ENCODE results near the gene NUDT12.

The NUDT12 gene

DNA sequence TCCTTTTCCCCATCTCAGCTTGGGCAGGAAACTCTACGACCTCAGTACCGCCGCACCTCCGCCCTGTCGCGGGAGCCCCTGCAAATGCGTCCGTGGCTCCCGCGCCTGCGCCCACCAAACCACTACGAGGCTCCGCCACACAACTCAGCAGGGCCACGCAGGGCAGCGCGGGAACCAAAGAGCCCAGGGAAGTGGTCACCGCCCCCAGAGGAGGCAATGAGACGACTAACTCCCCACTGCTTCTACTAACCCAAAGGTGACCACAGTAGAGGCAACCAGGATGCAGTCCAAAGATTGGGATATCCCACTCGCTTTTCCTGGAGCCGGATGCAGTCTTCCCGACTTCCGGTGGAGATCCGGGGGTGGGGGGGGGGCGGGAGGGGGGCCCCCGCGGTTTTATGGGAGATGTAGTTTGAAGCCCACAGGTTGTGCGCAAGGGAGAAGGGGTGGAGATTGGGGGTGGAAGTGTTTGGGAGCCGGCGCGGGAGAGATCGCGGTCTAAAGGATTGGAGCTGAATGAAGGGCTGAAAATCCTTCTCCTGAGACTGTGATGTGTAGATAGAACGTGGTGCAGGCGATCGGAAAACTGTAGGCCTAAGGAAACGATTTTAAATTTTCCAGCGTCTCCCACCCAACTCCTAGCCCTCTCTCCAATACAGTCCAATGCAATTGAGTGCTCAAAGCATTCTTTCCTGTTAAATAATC, at the start of gene NUDT12:
TSS of gene NUDT12 (minus strand) at position 337 of the 705 bp plus-strand sequence. CDS start 2,541 bp downstream, outside the sequence.
- peak; percentile 57 for DNase-seq

DNA sequence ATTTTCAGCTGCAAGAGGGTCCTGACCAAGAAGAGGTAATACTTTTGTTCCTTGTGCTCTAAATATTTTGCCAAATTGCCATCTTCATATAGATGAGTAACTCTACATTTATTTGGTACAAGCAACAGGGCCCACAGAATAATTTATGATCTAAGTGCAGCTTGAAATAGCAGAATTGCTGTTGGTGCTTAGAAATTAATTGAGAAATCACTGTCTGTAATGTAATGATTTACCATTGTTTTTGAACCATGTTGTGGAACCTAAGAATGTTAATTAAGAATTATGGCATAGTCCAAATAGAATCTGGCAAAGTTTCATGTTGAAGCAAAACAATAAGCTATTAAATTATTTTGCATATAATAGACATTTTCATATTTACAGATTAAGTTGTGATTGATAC, 44.8 kb upstream of the NUDT12 start:
- DNase-seq = no peak

DNA sequence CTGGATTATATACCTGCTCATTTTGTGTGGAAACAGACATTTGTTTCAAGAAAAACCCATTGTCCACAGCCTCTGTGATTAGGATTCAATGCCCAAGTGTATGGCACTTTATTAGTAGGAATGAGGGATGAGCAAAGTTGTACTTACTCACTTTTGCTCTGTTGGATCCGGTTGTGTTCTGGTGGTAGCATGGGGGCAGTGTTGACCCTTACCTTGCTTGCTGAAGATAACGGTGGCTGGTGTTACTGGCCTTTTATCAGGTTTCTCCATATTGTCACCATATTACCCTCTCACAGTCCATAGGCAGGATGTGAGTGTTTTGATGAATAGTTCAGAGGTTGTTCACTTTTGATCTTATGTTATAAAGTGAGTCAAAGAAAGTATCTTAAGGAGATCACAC, 42.7 kb upstream of the NUDT12 start:
- no peak for DNase-seq

DNA sequence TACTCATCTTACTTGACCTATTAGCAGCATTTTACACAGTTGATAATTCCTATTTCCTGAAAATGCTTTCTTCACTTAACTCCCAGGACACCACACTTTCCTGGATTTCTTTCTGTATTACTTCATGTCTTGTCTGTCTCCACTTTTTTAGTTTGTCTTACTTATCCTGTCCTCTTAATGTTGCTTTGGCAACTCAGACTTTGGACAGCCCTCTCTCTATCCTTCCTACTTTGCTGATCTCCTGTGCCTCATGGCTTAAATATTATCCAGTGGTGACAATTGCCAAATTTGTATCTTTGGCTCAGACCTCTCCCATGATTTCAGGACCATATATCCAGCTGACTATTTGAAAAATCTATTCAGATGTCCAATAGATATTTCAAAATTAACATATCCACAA, 39.8 kb upstream of the NUDT12 start:
- DNase-seq = no peak

DNA sequence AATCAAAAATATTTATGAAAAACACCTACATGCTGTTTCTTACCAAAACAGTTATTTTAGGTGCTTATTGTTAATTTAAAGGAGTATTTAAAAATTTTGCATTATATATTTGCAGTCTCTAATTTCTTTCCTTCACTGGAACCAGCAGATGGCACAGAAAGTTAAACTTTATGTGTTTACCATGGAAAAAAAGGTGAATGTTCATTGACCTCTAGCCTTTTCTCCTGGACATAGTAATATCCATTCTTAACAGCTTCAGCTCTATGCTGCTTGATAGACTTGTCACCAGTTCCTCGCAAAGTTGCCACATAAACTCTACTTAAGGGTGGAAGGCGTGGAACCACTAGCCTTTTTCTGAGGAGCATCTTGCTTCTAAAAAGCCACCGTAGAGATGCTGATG, 38.7 kb upstream of the NUDT12 start:
- no peak for DNase-seq

DNA sequence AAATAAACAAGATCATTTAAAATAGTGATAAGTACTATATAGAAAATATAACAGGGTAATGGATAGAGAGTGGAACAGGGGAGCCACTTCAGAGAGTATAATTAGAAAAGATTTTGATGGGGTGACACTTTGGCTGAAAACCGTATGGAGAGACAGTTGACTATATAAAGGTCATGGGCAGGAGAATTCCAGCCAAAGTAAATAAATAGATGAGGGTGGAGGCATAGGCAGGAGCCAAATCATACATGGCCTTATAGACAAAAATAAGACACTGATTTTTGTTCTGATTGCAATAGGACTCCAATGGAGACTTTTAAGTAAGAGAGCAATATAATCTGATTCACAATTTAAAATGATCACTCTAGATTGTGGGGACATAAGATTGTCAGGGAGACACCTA, 37.5 kb upstream of the NUDT12 start:
- DNase-seq = no peak

DNA sequence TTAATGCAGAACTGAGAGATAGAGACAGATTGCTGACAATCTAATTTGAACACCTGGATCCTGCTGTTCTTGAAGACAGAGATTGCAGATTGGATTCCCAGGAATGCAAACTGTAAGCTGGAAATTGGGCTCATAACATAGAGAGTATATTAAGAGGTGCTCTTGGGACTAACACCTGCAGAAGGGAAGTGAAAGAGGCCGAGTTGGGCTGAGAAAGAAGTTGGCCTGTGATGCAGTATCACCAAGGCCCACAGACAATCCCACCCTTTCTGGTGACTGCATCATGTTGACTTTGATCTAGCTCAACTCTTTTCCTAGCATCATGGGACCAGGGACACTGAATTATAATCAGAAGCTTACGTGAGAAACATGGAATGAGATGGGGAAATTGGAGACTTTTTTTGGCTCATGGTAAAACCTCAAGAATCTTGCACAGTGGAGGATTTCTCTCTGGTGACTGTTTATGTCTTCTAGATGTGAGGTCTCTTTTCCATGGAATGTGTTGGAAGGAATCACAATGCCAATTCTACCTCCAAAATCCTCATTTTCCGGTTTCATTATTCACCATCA, 36.5 kb upstream of the NUDT12 start:
- no peak for DNase-seq

DNA sequence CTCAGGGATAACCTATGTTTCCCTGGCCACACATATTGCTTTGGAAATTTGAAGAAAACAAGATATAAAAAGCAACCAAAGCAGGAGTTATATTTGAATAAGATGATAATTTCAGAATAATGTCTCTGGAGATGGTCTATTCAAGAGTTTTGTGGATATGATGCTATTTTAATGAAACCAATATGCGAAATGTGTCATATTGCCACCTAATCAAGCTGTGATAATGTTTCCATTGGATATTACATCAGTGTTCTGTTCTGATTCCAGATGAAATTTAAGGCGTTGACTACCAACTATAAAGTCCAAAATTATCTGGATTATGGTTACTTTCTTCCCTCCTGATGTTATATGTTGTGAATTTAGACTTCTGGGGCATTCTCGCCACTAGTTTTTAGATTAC, 27.6 kb upstream of the NUDT12 start:
- DNase-seq = no peak

DNA sequence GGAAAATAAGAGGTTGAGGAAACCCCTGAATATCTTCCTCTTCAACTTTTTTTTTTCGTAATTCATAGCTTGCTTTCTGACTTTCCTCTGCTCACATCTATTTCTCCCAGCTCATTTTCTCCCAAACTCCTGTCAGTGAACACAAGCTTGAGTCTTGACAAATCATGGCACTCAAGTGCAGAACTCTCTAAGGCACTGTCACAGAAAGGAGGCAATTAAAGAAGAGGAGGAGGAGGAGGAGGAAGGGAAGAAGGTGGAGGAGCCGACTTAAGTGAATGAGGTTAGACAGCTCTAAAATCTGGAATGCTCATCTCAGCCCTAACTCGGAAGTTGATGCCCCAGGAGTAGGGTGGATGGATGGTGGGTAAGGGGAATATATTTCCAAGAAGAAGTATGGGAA, 27.2 kb upstream of the NUDT12 start:
- DNase-seq = no peak

DNA sequence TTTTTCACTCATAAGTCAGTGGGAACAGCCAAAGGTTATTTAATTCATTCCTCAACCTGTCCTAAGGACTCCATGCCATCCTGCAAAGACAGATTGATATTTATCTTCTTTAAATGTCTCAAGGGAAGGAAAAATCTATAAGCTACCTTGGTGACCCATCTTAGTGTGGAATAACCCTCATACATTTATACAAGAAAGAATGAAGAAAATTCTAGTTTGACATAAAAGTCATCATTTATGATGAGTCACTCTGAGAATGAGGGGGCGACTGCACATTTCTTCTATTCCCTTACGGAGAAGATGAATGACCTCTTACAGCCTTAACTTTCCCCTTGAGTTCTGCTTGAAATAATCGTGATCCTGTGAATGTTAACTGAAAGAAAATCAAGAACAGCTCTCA, 26.8 kb upstream of the NUDT12 start:
- DNase-seq = no peak

DNA sequence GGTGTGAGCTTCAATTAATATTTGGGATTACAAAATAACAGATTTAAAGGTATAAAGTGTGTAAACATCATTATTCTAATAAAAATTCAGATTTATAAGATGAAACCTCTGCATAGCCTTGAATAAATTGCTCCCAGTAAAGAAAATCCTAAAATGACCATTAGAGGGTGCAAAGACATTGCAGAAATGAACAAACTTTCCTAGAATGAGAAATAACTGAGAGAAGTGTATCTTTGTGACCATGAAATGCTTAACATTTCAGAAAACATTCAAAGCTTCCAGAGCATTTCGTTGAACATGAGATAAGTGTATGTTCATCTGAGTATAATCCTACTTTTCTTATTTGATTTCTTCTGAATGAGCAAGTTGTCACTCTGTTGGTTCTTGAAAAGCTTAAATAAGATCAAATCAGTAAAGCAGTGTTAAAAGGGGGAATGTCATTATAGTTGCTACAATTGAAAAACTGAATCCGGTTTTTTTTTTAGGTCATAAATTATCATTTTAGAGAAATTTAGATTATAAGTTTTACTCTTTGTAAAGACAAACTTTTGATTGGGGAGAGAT, 24.7 kb upstream of the NUDT12 start:
- DNase-seq = peak; percentile 32

DNA sequence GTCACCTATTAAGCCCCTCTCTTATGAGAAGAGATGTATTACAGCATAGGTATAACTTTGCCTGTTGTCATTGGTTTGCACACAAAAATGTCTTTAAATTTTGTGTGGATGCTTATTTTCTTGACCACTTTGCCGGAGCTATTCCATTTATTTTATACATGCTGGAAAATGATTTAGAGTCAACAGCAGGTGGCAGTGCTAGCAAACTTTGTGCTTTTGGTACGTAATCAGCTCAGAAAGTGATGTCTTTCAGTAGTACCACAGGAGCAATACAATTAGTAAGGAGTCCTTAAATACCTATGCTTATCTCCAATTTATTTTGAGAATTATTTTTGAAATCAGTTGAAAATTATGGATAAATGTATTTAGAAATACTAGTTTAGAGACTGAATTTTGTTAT, 19.8 kb upstream of the NUDT12 start:
- peak; percentile 15 for DNase-seq

DNA sequence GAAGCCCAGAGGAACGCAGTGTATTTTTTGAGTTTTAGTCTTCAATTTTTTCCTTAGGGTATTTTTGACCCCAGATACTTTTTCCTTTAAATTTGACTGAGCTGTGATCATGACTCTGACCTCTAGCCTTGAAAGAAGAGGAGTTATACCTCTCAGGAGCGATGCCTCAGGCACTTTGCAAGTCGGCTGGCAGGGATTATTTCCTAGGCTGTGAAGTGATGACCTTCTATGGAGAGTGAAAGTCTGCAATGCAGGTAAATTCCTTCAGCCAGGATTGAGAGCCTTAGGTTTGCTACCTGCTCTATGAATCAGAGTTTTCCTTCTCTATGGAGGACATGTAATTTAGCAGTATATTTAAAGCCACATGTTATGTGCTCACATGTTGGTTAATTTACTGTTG, 10.8 kb upstream of the NUDT12 start:
- no peak for DNase-seq

DNA sequence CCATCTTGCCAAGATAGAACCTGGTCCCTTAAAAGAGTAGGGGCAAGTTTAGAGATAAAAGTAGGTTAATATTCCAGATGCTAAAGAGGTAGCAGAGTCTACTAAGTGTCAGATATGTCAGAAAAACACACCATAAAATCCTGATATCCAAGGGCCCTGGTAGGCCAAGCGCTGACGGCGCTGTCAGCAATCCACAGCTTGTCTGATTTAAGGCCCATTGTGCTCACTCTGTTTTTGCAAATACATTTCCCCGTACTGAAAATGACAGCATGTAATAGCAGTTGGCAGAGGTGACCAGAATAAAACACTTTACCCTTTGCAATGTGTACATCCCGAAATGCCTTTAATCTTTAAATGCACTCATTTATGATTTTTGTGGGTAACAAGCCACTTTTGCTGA, 9.9 kb upstream of the NUDT12 start:
- no peak for DNase-seq

DNA sequence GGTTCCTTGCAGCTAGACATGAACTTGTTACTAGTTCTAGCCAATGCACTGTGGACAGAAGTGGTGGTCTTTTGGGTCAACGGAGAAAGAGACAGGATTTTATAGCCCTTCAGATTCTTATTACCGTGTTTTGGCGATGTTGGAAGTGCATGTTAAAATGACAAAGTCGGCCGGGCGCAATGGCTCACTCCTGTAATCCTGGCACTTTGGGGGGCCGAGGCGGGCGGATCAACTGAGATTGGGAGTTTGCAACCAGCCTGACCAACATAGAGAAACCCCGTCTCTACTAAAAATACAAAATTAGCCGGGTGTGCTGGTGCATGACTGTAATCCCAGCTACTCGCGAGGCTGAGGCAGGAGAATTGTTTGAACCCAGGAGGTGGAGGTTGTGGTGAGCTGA, 9.1 kb upstream of the NUDT12 start:
- no peak for DNase-seq

DNA sequence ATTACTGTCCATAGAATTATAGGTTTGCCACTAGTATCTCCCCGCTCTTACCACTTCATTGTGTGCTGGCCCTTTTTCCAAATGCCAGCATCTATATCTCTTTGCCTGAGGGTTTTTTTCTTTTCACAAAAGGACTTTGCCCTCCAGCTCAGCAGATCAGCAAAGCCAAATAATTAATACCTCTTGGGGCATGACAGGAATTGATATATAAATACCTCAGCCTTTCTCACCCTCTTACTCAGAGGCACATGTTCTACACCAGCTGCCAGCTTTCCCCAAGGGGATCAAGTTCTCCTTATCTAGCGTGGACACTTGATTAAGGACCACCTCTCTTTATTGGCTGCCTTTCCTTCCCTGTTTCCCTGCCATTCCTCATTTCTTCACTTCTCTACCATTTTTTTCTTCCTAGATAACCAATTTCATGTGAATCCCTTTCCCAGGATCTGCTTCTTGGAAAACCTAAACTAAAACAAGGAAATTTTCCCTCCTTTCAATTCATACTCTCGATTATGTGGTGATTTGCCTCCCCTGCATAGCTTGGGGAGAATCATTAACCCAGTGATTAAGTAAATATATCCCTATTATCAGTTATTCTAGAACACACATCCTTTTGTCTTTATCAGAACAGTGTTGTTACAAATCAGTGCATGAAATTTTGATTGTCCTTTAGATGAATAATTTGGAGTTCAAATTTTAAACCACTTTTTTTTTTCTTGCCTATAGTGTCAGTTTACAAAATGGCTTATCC, 6.9 kb upstream of the NUDT12 start:
- no peak for DNase-seq

DNA sequence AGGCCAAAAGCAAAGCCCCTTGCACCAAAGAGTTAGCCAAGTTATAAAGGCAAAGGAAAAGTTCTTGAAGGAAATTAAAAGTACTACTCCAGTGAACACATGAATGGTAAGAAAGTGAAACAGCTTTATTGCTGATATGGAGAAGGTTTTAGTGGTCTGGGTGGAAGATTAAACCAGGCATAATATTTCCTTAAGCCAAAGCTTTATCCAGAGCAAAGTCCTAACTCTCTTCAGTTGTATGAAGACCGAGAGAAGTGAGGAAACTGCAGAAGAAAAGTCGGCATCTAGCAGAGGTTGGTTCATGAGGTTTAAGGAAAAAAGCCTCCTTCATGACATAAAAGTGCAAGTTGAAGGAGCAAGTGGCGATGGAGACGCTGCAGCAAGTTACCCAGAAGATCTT, 3.1 kb upstream of the NUDT12 start:
- DNase-seq = no peak

DNA sequence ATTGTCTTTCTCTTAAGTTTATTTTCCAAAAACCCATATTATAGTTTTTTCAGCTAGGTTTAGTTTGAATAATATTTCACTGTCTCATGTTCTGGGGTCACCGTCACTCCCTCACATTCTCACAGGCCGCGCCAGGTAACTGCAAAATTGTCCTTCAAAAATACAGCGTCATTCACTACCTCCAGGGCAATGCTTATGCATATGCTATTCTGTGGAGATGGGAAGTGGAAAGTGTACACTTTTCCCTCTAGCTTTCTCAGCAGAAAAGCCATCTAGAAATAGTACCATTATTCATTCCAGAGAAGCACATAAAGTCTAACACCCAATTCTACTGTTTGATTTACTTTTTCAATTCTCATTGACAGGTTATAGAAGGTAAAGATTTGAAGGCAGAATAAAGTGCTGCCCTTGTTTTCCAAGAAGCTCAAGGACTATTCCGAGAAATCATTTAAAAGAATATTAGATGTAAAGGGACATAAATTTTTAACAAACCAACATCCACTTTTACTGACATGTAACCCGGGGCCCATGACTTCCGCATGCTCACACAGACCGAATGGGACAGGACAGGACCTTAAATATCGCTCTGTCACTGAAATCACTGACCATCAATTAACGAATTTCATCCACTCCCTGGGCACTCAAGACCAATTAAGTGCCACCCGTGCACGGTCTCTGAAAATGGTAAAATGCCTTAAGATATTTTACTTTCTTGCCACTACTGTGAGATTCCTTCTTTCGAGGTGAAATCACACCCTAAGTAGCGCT, 720 bp downstream of the NUDT12 start:
- no peak for DNase-seq

DNA sequence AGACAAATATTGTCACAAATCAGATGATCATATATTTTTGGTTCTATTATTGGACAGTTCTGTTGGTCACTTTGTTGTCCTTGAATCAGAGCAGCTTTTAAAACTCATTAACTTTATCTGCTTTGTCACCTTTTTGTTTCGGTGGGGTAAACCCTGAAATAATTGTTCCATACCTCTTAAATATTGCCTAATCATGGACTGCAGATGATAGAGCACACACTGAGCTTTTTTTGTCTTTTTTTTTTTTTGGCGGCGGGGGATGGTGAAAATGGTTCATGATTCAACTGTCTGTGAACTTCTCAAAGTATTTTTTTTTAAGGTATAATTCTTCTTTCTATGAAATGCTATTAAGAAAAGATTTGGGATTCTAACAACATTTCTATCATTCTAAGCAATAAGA, 1.8 kb downstream of the NUDT12 start:
- no peak for DNase-seq

DNA sequence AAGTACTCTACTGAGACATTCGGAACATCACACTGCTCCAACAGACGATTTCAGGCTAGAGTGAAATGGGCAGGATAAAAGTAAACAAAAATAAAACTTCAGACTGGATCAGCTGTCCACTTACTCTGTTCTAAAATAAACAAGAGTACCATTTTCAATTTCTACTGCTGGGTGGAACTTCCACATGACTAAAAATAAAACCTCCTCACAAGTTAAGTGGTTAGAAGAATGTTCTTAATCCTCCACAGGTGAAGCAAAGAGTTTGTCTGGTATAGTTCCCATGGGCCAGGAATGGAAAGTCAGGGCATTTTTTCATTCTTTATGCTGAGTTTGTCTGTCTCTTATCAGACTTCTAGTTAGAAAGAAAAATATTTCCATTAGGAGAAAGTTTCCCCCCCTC, 15.7 kb downstream of the NUDT12 start:
- no peak for DNase-seq

DNA sequence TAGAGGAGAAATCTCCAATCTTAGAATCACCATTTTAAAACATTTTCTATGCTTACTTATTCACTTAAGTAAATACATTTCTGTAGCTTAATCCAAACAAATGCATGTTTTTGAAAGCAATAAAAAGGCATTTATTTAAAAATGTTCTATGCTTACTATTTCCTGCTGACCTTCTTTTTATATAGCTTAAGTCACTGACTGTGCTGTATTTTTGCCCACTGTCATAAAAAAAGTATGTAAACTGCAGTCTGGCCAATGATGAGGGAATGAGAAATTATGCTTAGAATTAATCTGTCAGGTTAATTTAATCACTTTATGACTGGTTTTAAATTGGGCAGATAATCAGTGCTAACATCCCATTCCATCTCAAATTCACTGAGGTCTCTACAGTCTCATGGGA, 20.1 kb downstream of the NUDT12 start:
- DNase-seq = no peak

DNA sequence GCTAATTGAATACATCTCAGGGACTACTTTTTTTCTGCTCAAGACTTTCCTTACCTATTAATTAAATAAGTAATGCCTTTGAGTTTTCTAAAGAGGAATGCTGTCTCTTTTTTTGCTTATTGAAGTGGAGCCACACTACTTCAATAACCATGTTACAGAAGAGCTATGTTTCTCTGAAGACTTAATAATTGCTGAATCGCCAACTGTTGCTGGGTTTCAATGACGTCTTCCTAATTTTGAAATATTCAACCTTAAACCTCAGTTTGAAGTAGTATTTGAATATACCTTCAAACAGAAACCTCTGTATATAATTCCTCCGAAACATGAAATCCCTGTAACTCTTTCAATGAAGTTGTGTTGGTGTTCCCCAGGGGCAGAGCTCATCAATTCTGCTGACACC, 21.0 kb downstream of the NUDT12 start:
- no peak for DNase-seq

DNA sequence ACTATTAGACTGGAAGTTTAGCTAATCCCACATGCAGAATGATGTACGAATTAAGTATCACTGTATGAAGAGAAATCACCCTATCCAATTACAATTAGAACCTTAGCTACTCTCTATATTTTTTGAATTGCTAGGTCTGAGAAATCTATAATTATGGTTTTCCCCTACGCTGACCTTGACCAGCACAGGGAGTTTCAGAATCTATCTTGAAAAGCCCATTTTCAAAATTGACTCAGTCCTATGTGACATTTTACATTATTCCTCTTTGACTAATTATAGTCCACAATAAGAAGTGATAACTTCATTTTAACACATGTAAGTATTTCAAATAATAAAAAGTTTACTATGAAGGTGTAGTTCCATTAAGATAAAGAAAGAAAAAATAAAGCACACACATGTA, 21.5 kb downstream of the NUDT12 start:
- no peak for DNase-seq

Data from NCI-H1092 (cell line).